GM12878 (cell line): Measurements from ENCODE around the gene C10orf67.

ENCODE experiments used
- CBFB ChIP-seq: IDR thresholded peaks from 2 replicates; pipeline ENCODE4 v1.6.1; 2016; ENCODE audit warnings: antibody characterized with exemption, low read depth
- CHD2 ChIP-seq: IDR thresholded peaks from 2 replicates; pipeline ENCODE4 v1.6.1; 2011; ENCODE audit warnings: low read depth, low read length, improper control_type of control experiment, borderline replicate concordance
- CTCF ChIP-seq, 3 experiments: IDR thresholded peaks in 2 of 3; conservative IDR thresholded peaks in 1 of 3; 2 replicates each; pipeline ENCODE4 v1.5.1; 2011; ENCODE audit warnings: low read depth in 3 of 3, low read length in 3 of 3, mild to moderate bottlenecking in 3 of 3, control low read depth in 2 of 3, moderate library complexity in 2 of 3, inconsistent platforms in 1 of 3, mixed read lengths in 1 of 3; ENCODE audit not compliant: control insufficient read depth in 2 of 3, insufficient read depth in 1 of 3; ENCODE audit errors: extremely low read depth in 1 of 3
- POLR2AphosphoS5 ChIP-seq: IDR thresholded peaks from 2 replicates; pipeline ENCODE4 v1.6.1; 2011; ENCODE audit warnings: mild to moderate bottlenecking, low read length, inconsistent platforms

- TF ChIP-seq POLR2AphosphoS5 (no peak), CTCF (IDR thresholded peaks at IDR 0.05 in 2 of 3, conservative IDR thresholded peaks at IDR 0.05 in 1 of 3; ENCODE audit: control insufficient read depth in 2 of 3, extremely low read depth in 1 of 3, insufficient read depth in 1 of 3, low read depth in 3 of 3, low read length in 3 of 3) (no peak), CHD2 (no peak), CBFB (no peak)
These were observed 171.2 kb downstream of the C10orf67 start for GRCh38 chr10:23173214-23174073.
